ENCODE measurements around the gene FAAP100.

- no peak for TF ChIP-seq CTCF (IDR thresholded peaks at IDR 0.05 in 4 of 5, conservative IDR thresholded peaks at IDR 0.05 in 1 of 5)
- no peak for TF ChIP-seq POLR2A (IDR thresholded peaks at IDR 0.05)
These were observed 41.1 kb upstream of the FAAP100 start for GRCh38 chr17:81593105-81593871.
